ENCODE measurements around the gene ILK.

Gene ILK

GRCh38 chr11:6629892-6630631 is 26.5 kb downstream of the ILK start:
- Histone ChIP-seq H3K27me3 (replicated peaks; ENCODE audit: control insufficient read depth, insufficient read depth, low read length, poor library complexity, severe bottlenecking) (no peaks in the 10 kb centered on the region), H3K27ac (ENCODE audit: insufficient read depth, low read length, poor library complexity, severe bottlenecking) (no peak overlapping the region), H3K4me1 (ENCODE audit: control insufficient read depth, insufficient read depth, low read length, poor library complexity, severe bottlenecking) (no peaks in the 10 kb centered on the region), H3K9me3 (ENCODE audit: control insufficient read depth, low read length) (no peaks in the 10 kb centered on the region), H3K36me3 (ENCODE audit: control insufficient read depth, insufficient read depth, low read length) (peaks cover 7% of the 10 kb centered on the region), H3K4me3 (ENCODE audit: insufficient read depth, low read depth, low read length, poor library complexity, severe bottlenecking) (no peak overlapping the region)
- no peak for DNase-seq

- peaks cover 3% of the 10 kb centered on the region for H3K36me3 ChIP-seq (ENCODE audit: control insufficient read depth, insufficient read depth, low read length)
Observed at GRCh38 chr11:6630632-6631291, 27.2 kb downstream of the ILK start.

GRCh38 chr11:6631361-6631890 is 27.9 kb downstream of the ILK start:
- H3K4me1 ChIP-seq (ENCODE audit: control insufficient read depth, insufficient read depth, low read length, poor library complexity, severe bottlenecking): no peaks in the 10 kb centered on the region
- H3K27me3 ChIP-seq (replicated peaks; ENCODE audit: control insufficient read depth, insufficient read depth, low read length, poor library complexity, severe bottlenecking): no peaks in the 10 kb centered on the region
- no peaks in the 10 kb centered on the region for H3K9me3 ChIP-seq (ENCODE audit: control insufficient read depth, low read length)
- no peak for DNase-seq
- H3K27ac ChIP-seq (ENCODE audit: insufficient read depth, low read length, poor library complexity, severe bottlenecking): no peak overlapping the region
- H3K36me3 ChIP-seq (ENCODE audit: control insufficient read depth, insufficient read depth, low read length): peaks cover 3% of the 10 kb centered on the region
- no peak overlapping the region for H3K4me3 ChIP-seq (ENCODE audit: insufficient read depth, low read depth, low read length, poor library complexity, severe bottlenecking)

More at GRCh38 chr11:6630632-6631291, 27.2 kb downstream of the ILK start:
- no peaks in the 10 kb centered on the region for H3K4me1 ChIP-seq (ENCODE audit: control insufficient read depth, insufficient read depth, low read length, poor library complexity, severe bottlenecking)
- H3K9me3 ChIP-seq (ENCODE audit: control insufficient read depth, low read length): no peaks in the 10 kb centered on the region
- DNase-seq: no peak
- no peaks in the 10 kb centered on the region for H3K27me3 ChIP-seq (replicated peaks; ENCODE audit: control insufficient read depth, insufficient read depth, low read length, poor library complexity, severe bottlenecking)
- no peak overlapping the region for H3K27ac ChIP-seq (ENCODE audit: insufficient read depth, low read length, poor library complexity, severe bottlenecking)
- no peak overlapping the region for H3K4me3 ChIP-seq (ENCODE audit: insufficient read depth, low read depth, low read length, poor library complexity, severe bottlenecking)

DNA sequence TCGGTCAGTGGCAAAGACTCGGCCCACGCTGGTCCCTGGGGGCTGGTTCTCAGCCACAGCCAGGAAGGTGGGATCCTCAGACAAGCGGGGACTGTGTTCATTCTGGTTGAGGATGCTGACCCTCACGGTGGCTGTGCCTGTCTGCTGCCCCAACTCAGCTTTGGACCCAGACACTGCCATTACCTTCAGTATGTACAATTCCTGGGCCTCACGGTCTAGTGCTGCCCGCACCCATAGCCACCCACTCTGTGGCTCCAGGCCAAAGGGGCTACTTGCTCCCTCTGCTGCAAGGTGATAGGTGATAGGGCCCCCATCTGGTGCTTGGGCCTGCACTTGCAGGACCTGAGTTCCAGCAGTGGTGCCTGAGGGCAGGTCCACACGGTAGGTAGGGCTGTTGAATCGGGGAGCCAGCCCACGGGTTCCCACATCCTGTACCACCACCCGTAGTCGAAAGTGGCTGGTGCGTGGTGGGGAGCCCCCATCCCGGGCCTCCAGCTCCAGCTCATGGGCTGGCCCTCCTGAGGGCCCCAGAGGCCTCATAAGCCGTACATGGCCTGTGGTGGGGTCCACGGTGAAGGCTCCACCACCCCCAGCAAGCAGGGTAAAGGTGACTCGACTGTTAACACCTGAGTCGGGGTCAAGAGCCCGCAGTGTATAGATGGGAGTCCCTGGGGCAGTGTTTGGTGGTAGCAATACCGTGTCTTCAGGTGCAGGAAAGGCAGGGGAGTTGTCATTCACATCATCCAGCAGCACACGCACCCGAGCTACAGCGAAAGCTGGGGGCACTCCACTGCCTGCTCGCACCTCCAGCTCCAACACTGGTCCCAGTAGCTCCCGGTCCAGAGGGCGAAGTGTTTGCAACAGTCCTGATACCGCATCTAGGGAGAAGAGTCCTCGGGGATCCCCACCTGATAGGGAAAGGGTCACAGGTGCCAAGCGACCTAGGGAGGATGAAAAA is 28.8 kb downstream of the ILK start:
- Histone ChIP-seq H3K4me3 (ENCODE audit: insufficient read depth, low read depth, low read length, poor library complexity, severe bottlenecking) (no peak overlapping the region), H3K36me3 (ENCODE audit: control insufficient read depth, insufficient read depth, low read length) (peaks cover 3% of the 10 kb centered on the region), H3K4me1 (ENCODE audit: control insufficient read depth, insufficient read depth, low read length, poor library complexity, severe bottlenecking) (no peaks in the 10 kb centered on the region), H3K27me3 (replicated peaks; ENCODE audit: control insufficient read depth, insufficient read depth, low read length, poor library complexity, severe bottlenecking) (no peaks in the 10 kb centered on the region), H3K9me3 (ENCODE audit: control insufficient read depth, low read length) (no peaks in the 10 kb centered on the region), H3K27ac (ENCODE audit: insufficient read depth, low read length, poor library complexity, severe bottlenecking) (no peak overlapping the region)
- DNase-seq: no peak

DNA sequence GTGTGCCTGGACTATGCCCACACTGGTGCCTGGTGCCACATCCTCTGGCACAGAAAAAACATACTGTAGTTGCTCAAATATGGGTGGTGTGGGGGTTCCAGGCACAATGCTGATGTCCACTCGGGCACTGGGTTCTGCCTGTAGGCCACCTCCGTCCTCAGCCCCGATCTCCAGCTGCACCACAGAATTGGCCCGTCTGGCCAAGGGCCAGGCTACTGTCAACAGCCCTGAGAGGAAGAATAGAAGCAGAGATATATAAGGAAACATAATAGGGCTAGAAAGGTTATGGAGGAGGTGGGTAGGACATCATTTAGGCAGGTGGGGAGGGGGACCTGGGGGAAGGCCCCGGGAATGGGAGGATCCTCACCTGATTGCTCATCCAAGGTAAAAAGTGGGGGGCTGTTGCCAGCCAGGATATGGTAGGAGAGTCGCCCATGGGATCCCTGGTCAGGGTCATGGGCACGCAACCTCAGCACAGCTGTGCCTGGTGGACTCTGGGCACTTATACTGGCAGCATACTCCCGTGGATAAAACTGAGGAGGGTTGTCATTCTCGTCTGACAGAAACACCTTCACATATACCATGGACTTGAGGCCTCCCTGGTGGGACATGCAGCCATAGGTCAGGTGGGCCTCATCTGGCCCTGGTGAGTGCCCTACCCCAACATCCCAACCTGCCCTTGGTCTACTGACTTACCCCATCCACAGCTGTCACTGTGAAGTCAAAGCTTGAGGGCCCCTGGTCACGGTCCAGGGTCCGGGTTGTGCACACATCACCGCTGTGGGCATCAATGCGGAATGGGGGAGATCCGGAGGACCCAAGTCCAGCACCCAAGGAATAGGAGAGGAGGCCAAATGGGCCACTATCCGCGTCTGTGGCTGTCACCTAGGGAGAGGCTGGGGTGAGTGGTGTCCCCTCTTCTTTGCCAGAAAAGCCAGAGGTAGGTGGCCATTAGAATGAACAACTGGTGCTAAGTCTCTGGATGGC is 30.1 kb downstream of the ILK start:
- H3K4me1 ChIP-seq (ENCODE audit: control insufficient read depth, insufficient read depth, low read length, poor library complexity, severe bottlenecking): no peaks in the 10 kb centered on the region
- no peaks in the 10 kb centered on the region for H3K9me3 ChIP-seq (ENCODE audit: control insufficient read depth, low read length)
- no peak for DNase-seq
- no peak overlapping the region for H3K4me3 ChIP-seq (ENCODE audit: insufficient read depth, low read depth, low read length, poor library complexity, severe bottlenecking)
- H3K27ac ChIP-seq (ENCODE audit: insufficient read depth, low read length, poor library complexity, severe bottlenecking): no peak overlapping the region
- peaks cover 3% of the 10 kb centered on the region for H3K36me3 ChIP-seq (ENCODE audit: control insufficient read depth, insufficient read depth, low read length)
- H3K27me3 ChIP-seq (replicated peaks; ENCODE audit: control insufficient read depth, insufficient read depth, low read length, poor library complexity, severe bottlenecking): no peaks in the 10 kb centered on the region

- DNase-seq: no peak
- H3K27me3 ChIP-seq (replicated peaks; ENCODE audit: control insufficient read depth, insufficient read depth, low read length, poor library complexity, severe bottlenecking): no peaks in the 10 kb centered on the region
- H3K9me3 ChIP-seq (ENCODE audit: control insufficient read depth, low read length): no peaks in the 10 kb centered on the region
- no peaks in the 10 kb centered on the region for H3K4me1 ChIP-seq (ENCODE audit: control insufficient read depth, insufficient read depth, low read length, poor library complexity, severe bottlenecking)
- H3K36me3 ChIP-seq (ENCODE audit: control insufficient read depth, insufficient read depth, low read length): peaks cover 7% of the 10 kb centered on the region
- no peak overlapping the region for H3K27ac ChIP-seq (ENCODE audit: insufficient read depth, low read length, poor library complexity, severe bottlenecking)
- H3K4me3 ChIP-seq (ENCODE audit: insufficient read depth, low read depth, low read length, poor library complexity, severe bottlenecking): no peak overlapping the region
Observed at GRCh38 chr11:6634534-6634933, 31.0 kb downstream of the ILK start.

- H3K4me1 ChIP-seq (ENCODE audit: control insufficient read depth, insufficient read depth, low read length, poor library complexity, severe bottlenecking): no peaks in the 10 kb centered on the region
- H3K4me3 ChIP-seq (ENCODE audit: insufficient read depth, low read depth, low read length, poor library complexity, severe bottlenecking): no peak overlapping the region
- no peaks in the 10 kb centered on the region for H3K27me3 ChIP-seq (replicated peaks; ENCODE audit: control insufficient read depth, insufficient read depth, low read length, poor library complexity, severe bottlenecking)
- no peak overlapping the region for H3K27ac ChIP-seq (ENCODE audit: insufficient read depth, low read length, poor library complexity, severe bottlenecking)
- no peak for DNase-seq
- H3K36me3 ChIP-seq (ENCODE audit: control insufficient read depth, insufficient read depth, low read length): peaks cover 12% of the 10 kb centered on the region
- no peaks in the 10 kb centered on the region for H3K9me3 ChIP-seq (ENCODE audit: control insufficient read depth, low read length)
Observed at GRCh38 chr11:6635082-6635932, 31.7 kb downstream of the ILK start.

- no peak overlapping the region for H3K27ac ChIP-seq (ENCODE audit: insufficient read depth, low read length, poor library complexity, severe bottlenecking)
- peaks cover 13% of the 10 kb centered on the region for H3K36me3 ChIP-seq (ENCODE audit: control insufficient read depth, insufficient read depth, low read length)
- H3K27me3 ChIP-seq (replicated peaks; ENCODE audit: control insufficient read depth, insufficient read depth, low read length, poor library complexity, severe bottlenecking): no peaks in the 10 kb centered on the region
- no peak overlapping the region for H3K4me3 ChIP-seq (ENCODE audit: insufficient read depth, low read depth, low read length, poor library complexity, severe bottlenecking)
- DNase-seq: no peak
- H3K4me1 ChIP-seq (ENCODE audit: control insufficient read depth, insufficient read depth, low read length, poor library complexity, severe bottlenecking): no peaks in the 10 kb centered on the region
- no peaks in the 10 kb centered on the region for H3K9me3 ChIP-seq (ENCODE audit: control insufficient read depth, low read length)
Observed at GRCh38 chr11:6636480-6636879, 32.9 kb downstream of the ILK start.

All from effector memory CD4-positive, alpha-beta T cell (primary cell).